Stomach (tissue), 9 donors: ENCODE measurements around the gene NAGS. TPM values are rescaled to one million over a fixed set of nuclear protein-coding genes. Genes with fewer than 3 reads are reported as not detected.

Experiments used
- DNase-seq, 2 donors: peaks; one replicate each; pipeline versions ENCODE4 v3.0.0 to v3.0.0-alpha.2; 2013 to 2019
- H3K27ac ChIP-seq, 5 donors: fragments of 200-600 bp in 4 of 5; sonication (generic) in 4 of 5; one replicate each; pipeline ENCODE4 v1.5.1; 2013 to 2019; ENCODE audit warnings: mild to moderate bottlenecking in 1 of 5, moderate library complexity in 1 of 5
- H3K27me3 ChIP-seq, 3 donors: fragments of 200-600 bp; sonication (generic); one replicate each; pipeline ENCODE4 v1.5.1; 2017 to 2019; ENCODE audit warnings: mixed run types in 1 of 3
- H3K36me3 ChIP-seq, 4 donors: fragments of 200-600 bp; sonication (generic); 1 replicate in 3 of 4; 2 replicates in 1 of 4; pipeline ENCODE4 v1.5.1; 2016 to 2019
- H3K4me1 ChIP-seq, 4 donors: fragments of 200-600 bp; sonication (generic); one replicate each; pipeline ENCODE4 v1.5.1; 2016 to 2019
- H3K4me3 ChIP-seq, 4 donors: fragments of 200-600 bp; sonication (generic) in 3 of 4; one replicate each; pipeline ENCODE4 v1.5.1; 2016 to 2019; ENCODE audit warnings: mild to moderate bottlenecking in 1 of 4
- H3K9me3 ChIP-seq, 4 donors: fragments of 200-600 bp; sonication (generic); one replicate each; pipeline ENCODE4 v1.5.1; 2016 to 2019
- CTCF ChIP-seq, 7 experiments: fragments of 450-650 bp in 4 of 7; fragments of 200-600 bp in 3 of 7; sonication (generic) in 3 of 7; IDR thresholded peaks; one replicate each; pipeline ENCODE4 v1.5.1; 2016 to 2019; ENCODE audit warnings: antibody characterized with exemption in 7 of 7, control low read depth in 2 of 7, mild to moderate bottlenecking in 1 of 7
- EP300 ChIP-seq: sonication (generic); formaldehyde crosslinking; IDR thresholded peaks from one replicate; pipeline ENCODE4 v1.6.1; 2017; ENCODE audit warnings: antibody characterized with exemption
- POLR2A ChIP-seq, 4 donors: fragments of 450-650 bp; IDR thresholded peaks; one replicate each; pipeline ENCODE4 v1.6.1; 2016; ENCODE audit warnings: antibody characterized with exemption in 4 of 4, control low read depth in 2 of 4, mild to moderate bottlenecking in 1 of 4, moderate library complexity in 1 of 4
- POLR2AphosphoS5 ChIP-seq, 3 donors: sonication (generic); formaldehyde crosslinking; IDR thresholded peaks; one replicate each; pipeline ENCODE4 v1.6.1; 2016; ENCODE audit warnings: antibody characterized with exemption in 3 of 3
- WGBS, 5 donors: extraction: QIAGEN DNeasy Blood & Tissue Kit in 3 of 5; methylation state at CpG; one replicate each; pipeline versions ENCODE4 v1.1.5 to v1.1.7; 2013 to 2018; 5-methylcytosine and 5-hydroxymethylcytosine counted together
- intact Hi-C: fragments of 100-400 bp; cut with DNase I; formaldehyde crosslinking; loops from one replicate; pipeline ENCODE4 v1.15.1; 2023; ENCODE audit warnings: low total_unique reads
- polyA plus RNA-seq, 3 donors: library from polyadenylated mRNA; stranded (reverse); fragments of 200-250 nt; gene quantifications; one replicate each; pipeline ENCODE4 v1.2.3, GENCODE V29; 2013
- total RNA-seq, 5 donors: library from RNA; depleted of rRNA; stranded (reverse); fragments of >200 nt; gene quantifications; one replicate each; pipeline versions ENCODE4 v1.1.0 to v1.2.3, GENCODE V29; 2014 to 2016
- donor health status: healthy with polysubstance abuse.
- donor health status: Bipolar disorder and iron deficiency.
- donor health status: healthy.

The NAGS gene
- total and polyA plus RNA-seq, 8 donors, result 0.29 to 1.5 (median 0.93) TPM; not detected in 2

DNA sequence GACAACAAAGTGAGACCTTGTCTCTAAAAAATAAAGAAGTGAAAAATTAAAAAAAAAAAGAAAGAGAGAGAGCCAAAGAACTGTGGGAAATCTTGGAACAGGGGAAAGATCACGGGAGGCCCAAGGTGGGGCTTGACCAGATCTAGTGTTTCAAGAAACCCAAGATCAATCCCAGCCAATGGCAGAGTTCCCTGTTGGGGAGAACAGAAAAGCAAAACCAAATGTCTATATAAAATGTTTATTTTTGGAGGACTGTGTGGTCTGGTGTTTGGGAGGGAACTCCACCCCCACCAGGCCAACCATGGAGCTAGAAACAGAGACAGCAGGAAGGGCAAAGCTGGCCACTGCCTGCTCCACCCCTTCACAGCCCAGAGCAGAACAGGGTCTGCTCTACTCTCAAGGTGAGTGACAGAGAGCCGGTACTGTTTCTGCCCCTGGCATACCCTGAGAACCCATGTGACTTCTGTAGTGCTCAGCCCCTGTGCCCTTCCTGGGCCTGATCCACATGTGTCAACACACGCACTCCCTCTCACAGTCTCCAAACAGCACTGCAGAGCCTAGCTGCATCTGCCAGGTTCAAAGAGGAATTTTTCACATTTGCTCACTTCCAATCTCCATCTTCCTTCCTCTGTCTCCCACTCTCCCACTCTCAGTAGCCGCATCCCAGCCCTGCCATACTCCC is 6.7 kb downstream of the NAGS start:
- no peaks in the 10 kb centered on the region for H3K9me3 ChIP-seq
- TF ChIP-seq CTCF (IDR thresholded peaks at IDR 0.05), result no peak
- no peak for TF ChIP-seq POLR2AphosphoS5 (IDR thresholded peaks at IDR 0.05)
- TF ChIP-seq EP300, result no peak
- TF ChIP-seq POLR2A (IDR thresholded peaks at IDR 0.05), result no peak
- peaks cover 0 to 14% (median 4%) of the 10 kb centered on the region in 3 donors for H3K27me3 ChIP-seq
- WGBS, 5 donors, result 44 to 63% (median 48%) methylated on average over 4 of the region's 4 CpGs
- no peak overlapping the region for H3K4me3 ChIP-seq
- H3K4me1 ChIP-seq, result peaks cover 32 to 55% (median 44%) of the 10 kb centered on the region in 4 donors
- intact Hi-C loops, result no loop called here
- DNase-seq, result peak in 1 of 2 donors; percentile 40
- H3K36me3 ChIP-seq, result peaks cover 4 to 32% (median 24%) of the 10 kb centered on the region in 4 donors
- no peak overlapping the region for H3K27ac ChIP-seq

DNA sequence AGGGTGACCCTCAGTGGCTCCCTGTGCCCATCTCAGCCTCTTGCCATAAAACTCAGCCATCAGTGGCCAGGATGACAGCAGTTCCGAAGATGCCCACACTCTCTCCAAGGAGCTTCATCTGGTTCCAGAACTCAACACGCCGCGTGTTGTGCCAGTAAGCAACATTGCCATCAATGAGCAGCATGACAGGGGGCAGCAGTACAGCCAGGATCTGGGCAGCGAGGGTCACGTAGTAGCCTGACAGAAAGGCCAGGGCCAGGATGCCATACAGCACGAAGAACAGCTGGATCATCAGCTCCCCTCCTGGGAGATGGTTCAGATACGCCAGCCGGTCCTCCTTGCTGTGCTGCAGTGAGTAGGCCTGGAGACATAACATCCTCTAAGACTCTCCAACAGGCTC is 7.5 kb downstream of the NAGS start:
- no peak overlapping the region for H3K4me3 ChIP-seq
- 88 to 92% (median 89%) methylated on average over 5 to 9 of the region's 9 CpGs for WGBS, 5 donors
- H3K4me1 ChIP-seq, result peaks cover 28 to 50% (median 37%) of the 10 kb centered on the region in 4 donors
- no peak for TF ChIP-seq CTCF (IDR thresholded peaks at IDR 0.05)
- TF ChIP-seq EP300, result no peak
- no peak for TF ChIP-seq POLR2A (IDR thresholded peaks at IDR 0.05)
- TF ChIP-seq POLR2AphosphoS5 (IDR thresholded peaks at IDR 0.05), result no peak
- no peaks in the 10 kb centered on the region for H3K9me3 ChIP-seq
- intact Hi-C loops, result no loop called here
- no peak for DNase-seq
- no peak overlapping the region for H3K27ac ChIP-seq
- peaks cover 4 to 32% (median 24%) of the 10 kb centered on the region in 4 donors for H3K36me3 ChIP-seq
- peaks cover 0 to 8% (median 0%) of the 10 kb centered on the region in 3 donors for H3K27me3 ChIP-seq

- WGBS, 5 donors, result 35 to 74% (median 52%) methylated on average over 3 of the region's 3 CpGs
- Histone ChIP-seq H3K4me3 (no peak overlapping the region), H3K27ac (no peak overlapping the region), H3K4me1 (peaks cover 24 to 45% (median 32%) of the 10 kb centered on the region in 4 donors), H3K27me3 (peaks cover 0 to 4% (median 0%) of the 10 kb centered on the region in 3 donors), H3K36me3 (peaks cover 4 to 32% (median 24%) of the 10 kb centered on the region in 4 donors), H3K9me3 (no peaks in the 10 kb centered on the region)
- DNase-seq, result no peak
- intact Hi-C loops, result no loop called here
- TF ChIP-seq POLR2A (IDR thresholded peaks at IDR 0.05) (no peak), EP300 (no peak), POLR2AphosphoS5 (IDR thresholded peaks at IDR 0.05) (no peak), CTCF (IDR thresholded peaks at IDR 0.05) (no peak)
These were observed 8.0 kb downstream of the NAGS start for GRCh38 chr17:44012391-44012790.

DNA sequence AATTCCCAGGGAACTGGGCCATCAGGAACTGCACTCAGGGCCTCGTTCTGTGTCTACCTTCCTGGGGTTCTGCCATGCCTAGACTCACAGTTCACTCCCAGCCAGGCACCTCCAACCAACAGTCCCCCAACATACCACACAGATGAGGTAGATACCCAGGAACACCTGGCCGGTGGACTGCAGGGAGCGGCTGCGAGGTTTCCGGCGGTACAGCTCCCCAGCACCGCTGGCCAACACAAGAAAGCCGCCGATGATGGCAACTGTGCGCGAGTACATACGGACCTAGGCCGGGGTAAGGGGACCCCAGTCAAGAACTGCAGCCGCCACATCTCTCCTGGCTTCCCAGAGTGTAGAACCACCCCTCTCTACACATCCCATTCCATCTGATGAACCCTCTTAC is 8.5 kb downstream of the NAGS start:
- TF ChIP-seq EP300 (no peak), CTCF (IDR thresholded peaks at IDR 0.05) (no peak), POLR2A (IDR thresholded peaks at IDR 0.05) (no peak), POLR2AphosphoS5 (IDR thresholded peaks at IDR 0.05) (no peak)
- H3K36me3 ChIP-seq, result peaks cover 4 to 32% (median 24%) of the 10 kb centered on the region in 4 donors
- no peak overlapping the region for H3K27ac ChIP-seq
- DNase-seq, result no peak
- H3K4me3 ChIP-seq, result no peak overlapping the region
- no peaks in the 10 kb centered on the region for H3K9me3 ChIP-seq
- no peaks in the 10 kb centered on the region for H3K27me3 ChIP-seq
- intact Hi-C loops, result no loop called here
- peaks cover 19 to 40% (median 27%) of the 10 kb centered on the region in 4 donors for H3K4me1 ChIP-seq
- 92 to 96% (median 93%) methylated on average over 3 to 14 of the region's 14 CpGs for WGBS, 5 donors
